Esophagus squamous epithelium (tissue), 4 donors: ENCODE data around the gene DDI2.

Experiments
- POLR2A ChIP-seq, 4 donors: fragments of 450-650 bp; IDR thresholded peaks; one replicate each; pipeline ENCODE4 v1.6.1; 2017; ENCODE audit warnings: antibody characterized with exemption in 4 of 4, mild to moderate bottlenecking in 4 of 4, moderate library complexity in 3 of 4
- TF ChIP-seq, protein P1 (sequence below), 6 experiments: fragments of 450-650 bp in 4 of 6; fragments of 200-600 bp in 2 of 6; sonication (generic) in 2 of 6; IDR thresholded peaks; one replicate each; pipeline ENCODE4 v1.5.1; 2016 to 2019; ENCODE audit warnings: antibody characterized with exemption in 6 of 6, mild to moderate bottlenecking in 4 of 6, moderate library complexity in 4 of 6

DNA sequence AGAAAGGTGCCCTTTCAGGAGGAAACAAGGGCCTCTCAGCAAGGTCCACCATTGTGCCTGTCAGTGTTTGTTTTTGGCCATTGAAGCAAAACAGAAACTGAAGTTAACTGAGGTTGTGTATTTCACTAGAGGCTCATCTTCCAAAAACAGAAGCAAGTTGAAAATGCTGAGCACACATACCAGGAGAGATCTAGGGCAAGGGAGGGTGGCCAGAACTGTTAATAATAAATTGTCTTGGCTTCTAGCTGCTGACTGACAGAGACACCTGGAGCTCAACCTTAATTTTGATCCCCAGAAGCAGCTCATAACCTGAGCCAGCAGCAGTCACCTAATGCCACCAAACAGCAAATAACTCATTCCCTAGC, 37.6 kb upstream of the DDI2 start:
- TF ChIP-seq, protein P1, sequence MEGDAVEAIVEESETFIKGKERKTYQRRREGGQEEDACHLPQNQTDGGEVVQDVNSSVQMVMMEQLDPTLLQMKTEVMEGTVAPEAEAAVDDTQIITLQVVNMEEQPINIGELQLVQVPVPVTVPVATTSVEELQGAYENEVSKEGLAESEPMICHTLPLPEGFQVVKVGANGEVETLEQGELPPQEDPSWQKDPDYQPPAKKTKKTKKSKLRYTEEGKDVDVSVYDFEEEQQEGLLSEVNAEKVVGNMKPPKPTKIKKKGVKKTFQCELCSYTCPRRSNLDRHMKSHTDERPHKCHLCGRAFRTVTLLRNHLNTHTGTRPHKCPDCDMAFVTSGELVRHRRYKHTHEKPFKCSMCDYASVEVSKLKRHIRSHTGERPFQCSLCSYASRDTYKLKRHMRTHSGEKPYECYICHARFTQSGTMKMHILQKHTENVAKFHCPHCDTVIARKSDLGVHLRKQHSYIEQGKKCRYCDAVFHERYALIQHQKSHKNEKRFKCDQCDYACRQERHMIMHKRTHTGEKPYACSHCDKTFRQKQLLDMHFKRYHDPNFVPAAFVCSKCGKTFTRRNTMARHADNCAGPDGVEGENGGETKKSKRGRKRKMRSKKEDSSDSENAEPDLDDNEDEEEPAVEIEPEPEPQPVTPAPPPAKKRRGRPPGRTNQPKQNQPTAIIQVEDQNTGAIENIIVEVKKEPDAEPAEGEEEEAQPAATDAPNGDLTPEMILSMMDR (IDR thresholded peaks at IDR 0.05): no peak
- TF ChIP-seq POLR2A (IDR thresholded peaks at IDR 0.05): no peak
